ENCODE data around the gene PCSK2.

Gene PCSK2, protein sequence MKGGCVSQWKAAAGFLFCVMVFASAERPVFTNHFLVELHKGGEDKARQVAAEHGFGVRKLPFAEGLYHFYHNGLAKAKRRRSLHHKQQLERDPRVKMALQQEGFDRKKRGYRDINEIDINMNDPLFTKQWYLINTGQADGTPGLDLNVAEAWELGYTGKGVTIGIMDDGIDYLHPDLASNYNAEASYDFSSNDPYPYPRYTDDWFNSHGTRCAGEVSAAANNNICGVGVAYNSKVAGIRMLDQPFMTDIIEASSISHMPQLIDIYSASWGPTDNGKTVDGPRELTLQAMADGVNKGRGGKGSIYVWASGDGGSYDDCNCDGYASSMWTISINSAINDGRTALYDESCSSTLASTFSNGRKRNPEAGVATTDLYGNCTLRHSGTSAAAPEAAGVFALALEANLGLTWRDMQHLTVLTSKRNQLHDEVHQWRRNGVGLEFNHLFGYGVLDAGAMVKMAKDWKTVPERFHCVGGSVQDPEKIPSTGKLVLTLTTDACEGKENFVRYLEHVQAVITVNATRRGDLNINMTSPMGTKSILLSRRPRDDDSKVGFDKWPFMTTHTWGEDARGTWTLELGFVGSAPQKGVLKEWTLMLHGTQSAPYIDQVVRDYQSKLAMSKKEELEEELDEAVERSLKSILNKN

DNA sequence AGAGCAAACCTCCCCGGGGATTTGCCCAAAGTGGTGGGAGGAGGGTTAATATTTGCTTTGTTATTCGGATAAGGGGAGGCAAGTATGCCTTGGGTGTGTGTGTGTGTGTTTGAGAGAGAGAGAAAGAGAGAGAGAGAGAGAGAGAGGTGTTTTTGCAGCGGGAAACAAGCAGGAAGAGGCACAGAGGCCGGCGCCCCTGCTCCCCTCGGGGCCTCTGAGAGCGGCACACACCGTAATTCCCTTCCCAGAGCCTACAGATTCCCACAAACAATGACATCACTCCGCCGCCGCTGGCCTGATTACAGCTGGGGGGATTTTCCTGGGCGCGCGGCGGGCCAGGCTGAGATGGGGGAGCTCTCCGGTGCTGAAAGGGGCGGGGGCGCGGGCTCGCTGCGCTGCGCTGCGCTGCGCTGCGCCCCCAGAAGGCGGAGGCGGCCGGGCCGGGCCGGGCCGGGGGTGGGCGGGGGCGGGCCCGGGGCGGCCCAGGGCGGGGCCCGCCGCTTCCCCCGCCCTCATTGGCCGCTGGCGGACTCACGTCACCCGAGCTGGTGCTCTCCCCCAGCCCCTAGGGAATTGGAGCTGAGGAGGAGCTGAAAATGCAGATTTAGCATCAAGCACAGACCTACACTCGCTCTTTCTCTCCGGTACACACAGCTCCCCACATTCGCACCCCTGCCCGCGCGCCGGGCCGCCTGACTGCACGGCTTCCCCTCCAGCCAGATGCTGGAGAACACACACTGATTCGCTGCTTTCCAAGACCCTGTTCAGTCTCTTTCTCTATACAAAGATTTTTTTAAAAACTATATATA is at the start of gene PCSK2:
Gene PCSK2 (plus strand): TSS at position 631 of the 809 bp plus-strand sequence. CDS start 266 bp downstream, outside the sequence.
- no peaks in the 10 kb centered on the region for H3K9me3 ChIP-seq (ENCODE audit: severe bottlenecking)
- H3K4me3 ChIP-seq (ENCODE audit: low read depth, low read length) = peak within 1 kb of the TSS; percentile 96
- no peak for TF ChIP-seq CTCF (IDR thresholded peaks at IDR 0.05; ENCODE audit: low read depth, low read length)
- no peaks in the 10 kb centered on the region for H3K27me3 ChIP-seq (ENCODE audit: insufficient read depth, low read depth, severe bottlenecking)
- DNase-seq = peak; percentile 95
- H3K36me3 ChIP-seq = peaks cover 4% of the 10 kb centered on the region
- H3K27ac ChIP-seq = peak within 1 kb of the TSS; percentile 97

- no peak overlapping the region for H3K27ac ChIP-seq
- no peak for TF ChIP-seq CTCF (IDR thresholded peaks at IDR 0.05; ENCODE audit: low read depth, low read length)
- H3K4me3 ChIP-seq (ENCODE audit: low read depth, low read length) = no peak overlapping the region
- H3K27me3 ChIP-seq (ENCODE audit: insufficient read depth, low read depth, severe bottlenecking) = no peaks in the 10 kb centered on the region
- H3K36me3 ChIP-seq = no peaks in the 10 kb centered on the region
- H3K9me3 ChIP-seq (ENCODE audit: severe bottlenecking) = peaks cover 10% of the 10 kb centered on the region
- DNase-seq = peak; percentile 21
Measured at GRCh38 chr20:17177341-17177740, 49.5 kb upstream of the PCSK2 start.

GRCh38 chr20:17179840-17180239 is 47.0 kb upstream of the PCSK2 start:
- H3K9me3 ChIP-seq (ENCODE audit: severe bottlenecking) = peaks cover 13% of the 10 kb centered on the region
- no peak for DNase-seq
- no peaks in the 10 kb centered on the region for H3K27me3 ChIP-seq (ENCODE audit: insufficient read depth, low read depth, severe bottlenecking)
- H3K4me3 ChIP-seq (ENCODE audit: low read depth, low read length) = no peak overlapping the region
- H3K27ac ChIP-seq = no peak overlapping the region
- H3K36me3 ChIP-seq = no peaks in the 10 kb centered on the region
- no peak for TF ChIP-seq CTCF (IDR thresholded peaks at IDR 0.05; ENCODE audit: low read depth, low read length)

DNA sequence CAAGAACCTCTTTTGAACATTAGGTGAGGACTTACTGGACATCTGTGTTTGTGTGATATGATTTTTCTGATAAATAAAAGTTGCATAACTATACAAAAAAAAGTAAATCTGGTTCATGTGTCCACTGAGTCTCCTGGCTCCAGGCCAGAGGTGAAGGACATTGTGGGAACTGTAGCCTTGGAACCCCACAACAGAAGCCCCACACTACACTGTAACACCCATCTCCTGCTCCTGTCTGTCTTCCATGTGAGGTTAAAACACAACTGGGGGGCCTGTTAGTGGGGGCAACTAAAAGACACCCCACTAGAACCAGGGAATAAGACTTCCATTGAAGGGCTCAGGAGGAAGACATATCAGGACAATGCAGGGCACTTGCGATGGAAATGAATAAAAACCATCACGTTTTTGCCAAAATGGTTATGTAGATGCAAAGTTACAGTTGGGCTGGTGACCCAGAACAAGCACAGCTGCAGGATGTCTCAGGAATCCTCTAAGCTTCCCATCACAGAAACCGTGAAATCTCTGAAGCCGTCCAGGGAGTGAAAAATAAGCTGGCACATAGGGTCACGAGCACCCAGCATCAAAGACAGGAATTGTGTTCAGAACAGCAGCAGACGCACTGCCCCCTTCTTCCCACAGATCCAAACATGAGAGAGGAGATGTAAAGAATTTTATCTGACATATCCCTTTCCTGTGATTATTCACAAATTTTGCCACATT is 36.7 kb upstream of the PCSK2 start:
- no peak overlapping the region for H3K27ac ChIP-seq
- H3K27me3 ChIP-seq (ENCODE audit: insufficient read depth, low read depth, severe bottlenecking) = no peaks in the 10 kb centered on the region
- no peaks in the 10 kb centered on the region for H3K36me3 ChIP-seq
- no peak overlapping the region for H3K4me3 ChIP-seq (ENCODE audit: low read depth, low read length)
- peaks cover 3% of the 10 kb centered on the region for H3K9me3 ChIP-seq (ENCODE audit: severe bottlenecking)
- TF ChIP-seq CTCF (IDR thresholded peaks at IDR 0.05; ENCODE audit: low read depth, low read length) = no peak
- DNase-seq = no peak

GRCh38 chr20:17197041-17197440 is 29.8 kb upstream of the PCSK2 start:
- Histone ChIP-seq H3K27ac (no peak overlapping the region), H3K4me3 (ENCODE audit: low read depth, low read length) (no peak overlapping the region), H3K9me3 (ENCODE audit: severe bottlenecking) (no peaks in the 10 kb centered on the region), H3K27me3 (ENCODE audit: insufficient read depth, low read depth, severe bottlenecking) (no peaks in the 10 kb centered on the region), H3K36me3 (no peaks in the 10 kb centered on the region)
- TF ChIP-seq CTCF (IDR thresholded peaks at IDR 0.05; ENCODE audit: low read depth, low read length) = no peak
- DNase-seq = no peak
